Spleen (tissue), 11 donors: ENCODE results near the gene AHSA1. TPM values are rescaled to one million over a fixed set of nuclear protein-coding genes. Genes with fewer than 3 reads are reported as not detected.
A peak's percentile ranks its signal among the peaks of the same experiment; 100 is the strongest.

Experiments
- DNase-seq: peaks from one replicate; pipeline ENCODE4 v3.0.0-alpha.2; 2020
- H3K27ac ChIP-seq, 8 donors: fragments of 200-600 bp; sonication (generic) in 7 of 8; 1 replicate in 4 of 8; 2 replicates in 4 of 8; pipeline versions ENCODE4 v1.5.0 to v1.8.0; 2016 to 2021; ENCODE audit warnings: inconsistent platforms in 4 of 8, mild to moderate bottlenecking in 4 of 8, moderate library complexity in 1 of 8
- H3K27me3 ChIP-seq, 7 donors: fragments of 200-600 bp; sonication (generic) in 6 of 7; replicated peaks in 1 of 7; 1 replicate in 4 of 7; 2 replicates in 3 of 7; pipeline versions ENCODE4 v1.5.0 to v1.8.0; 2016 to 2021; ENCODE audit warnings: inconsistent platforms in 3 of 7, mild to moderate bottlenecking in 1 of 7
- H3K36me3 ChIP-seq, 6 donors: fragments of 200-600 bp; sonication (generic) in 5 of 6; 1 replicate in 4 of 6; 2 replicates in 2 of 6; pipeline versions ENCODE4 v1.5.0 to v1.8.0; 2016 to 2021; ENCODE audit warnings: inconsistent platforms in 2 of 6
- H3K4me1 ChIP-seq, 6 donors: fragments of 200-600 bp; sonication (generic) in 5 of 6; 1 replicate in 3 of 6; 2 replicates in 3 of 6; pipeline versions ENCODE4 v1.5.0 to v1.8.0; 2016 to 2021; ENCODE audit warnings: inconsistent platforms in 3 of 6
- H3K4me3 ChIP-seq, 8 donors: fragments of 200-600 bp; sonication (generic) in 7 of 8; 1 replicate in 4 of 8; 2 replicates in 4 of 8; pipeline versions ENCODE4 v1.5.0 to v1.8.0; 2016 to 2021; ENCODE audit warnings: inconsistent platforms in 4 of 8, mild to moderate bottlenecking in 4 of 8, moderate library complexity in 2 of 8
- H3K9me3 ChIP-seq, 8 donors: fragments of 200-600 bp; sonication (generic) in 7 of 8; 1 replicate in 4 of 8; 2 replicates in 4 of 8; pipeline versions ENCODE4 v1.5.0 to v1.8.0; 2016 to 2021; ENCODE audit warnings: inconsistent platforms in 4 of 8
- CTCF ChIP-seq, 11 experiments: fragments of 200-600 bp in 7 of 11; fragments of 450-650 bp in 4 of 11; sonication (generic) in 4 of 11; IDR thresholded peaks in 8 of 11; conservative IDR thresholded peaks in 3 of 11; 1 replicate in 7 of 11; 2 replicates in 4 of 11; pipeline versions ENCODE4 v1.4.0 to v1.8.0; 2016 to 2021; ENCODE audit warnings: antibody characterized with exemption in 11 of 11, inconsistent platforms in 4 of 11, mild to moderate bottlenecking in 1 of 11
- POLR2A ChIP-seq, 3 donors: fragments of 450-650 bp; IDR thresholded peaks; one replicate each; pipeline ENCODE4 v1.5.1; 2017; ENCODE audit warnings: antibody characterized with exemption in 3 of 3, mild to moderate bottlenecking in 1 of 3
- POLR2AphosphoS5 ChIP-seq, 3 donors: sonication (generic); formaldehyde crosslinking; IDR thresholded peaks; one replicate each; pipeline ENCODE4 v1.5.1; 2017; ENCODE audit warnings: antibody characterized with exemption in 3 of 3
- WGBS, 5 donors: extraction: QIAGEN DNeasy Blood & Tissue Kit in 3 of 5; methylation state at CpG; one replicate each; pipeline versions ENCODE4 v1.1.5 to v1.1.7; 2013 to 2018; 5-methylcytosine and 5-hydroxymethylcytosine counted together
- intact Hi-C: fragments of 100-400 bp; cut with DNase I; formaldehyde crosslinking; loops from one replicate; pipeline ENCODE4 v1.15.0; 2023; ENCODE audit warnings: low total_unique reads
- polyA plus RNA-seq, 3 donors: library from polyadenylated mRNA; stranded (reverse); fragments of 200-250 nt; gene quantifications; one replicate each; pipeline ENCODE4 v1.2.1, GENCODE V29; 2013
- total RNA-seq, 7 donors: library from RNA; depleted of rRNA in 3 of 7; stranded (reverse); fragments of >200 nt in 3 of 7; fragmentation: NEBNext Ultra II Directional in 4 of 7; extraction: Animal tissue kit (Norgen Biotek cat#: 25700) in 4 of 7; gene quantifications; one replicate each; pipeline versions ENCODE4 v1.1.0 to v1.2.1, GENCODE V29; 2016 to 2021
- donor health status: healthy with polysubstance abuse.
- donor health status: DM: no; HTN: no; CAD: no; lungs with moderate emphysema.
- donor health status: DM: no; HTN: no; CAD: no.
- donor health status: Bipolar disorder and iron deficiency.
- donor health status: healthy.
- donor health status: DM: no; HTN: no; CAD: no.
- donor health status: DM: yes; HTN: yes; CAD: no.

AHSA1 gene
- total and polyA plus RNA-seq, 10 donors: 41.5 to 126 (median 80.7) TPM

DNA sequence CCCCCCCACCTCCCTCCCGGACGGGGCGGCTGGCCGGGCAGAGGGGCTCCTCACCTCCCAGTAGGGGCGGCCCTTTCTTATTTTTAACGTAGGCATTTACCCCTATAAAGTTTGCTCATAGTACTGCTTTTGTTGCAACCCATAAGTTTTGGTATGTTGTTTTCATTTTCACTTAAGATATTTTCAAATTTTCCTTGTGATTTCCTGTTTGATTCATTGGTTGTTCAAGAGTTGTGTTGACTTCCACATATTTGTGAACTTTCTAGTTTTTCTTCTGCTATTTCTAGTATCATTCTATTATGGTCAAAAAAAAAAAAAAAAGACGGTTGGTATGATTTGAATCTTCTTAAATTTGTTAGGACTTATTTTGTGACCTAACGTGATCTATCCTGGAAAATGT is 41.1 kb upstream of the AHSA1 start:
- no peaks in the 10 kb centered on the region for H3K4me1 ChIP-seq
- no peak overlapping the region for H3K4me3 ChIP-seq
- DNase-seq: no peak
- intact Hi-C loops: no loop called here
- WGBS, 5 donors: 92 to 95% (median 95%) methylated on average over 6 to 8 of the region's 8 CpGs
- peaks cover 3 to 47% (median 36%) of the 10 kb centered on the region in 8 donors for H3K9me3 ChIP-seq
- H3K27me3 ChIP-seq: no peaks in the 10 kb centered on the region
- TF ChIP-seq CTCF (IDR thresholded peaks at IDR 0.05 in 8 of 11, conservative IDR thresholded peaks at IDR 0.05 in 3 of 11) (no peak), POLR2A (IDR thresholded peaks at IDR 0.05) (no peak), POLR2AphosphoS5 (IDR thresholded peaks at IDR 0.05) (no peak)
- H3K27ac ChIP-seq: peak overlapping the region in 1 of 8 donors; percentile 35
- H3K36me3 ChIP-seq: peaks cover 0 to 14% (median 1%) of the 10 kb centered on the region in 6 donors

GRCh38 chr14:77421201-77421600 is 36.7 kb upstream of the AHSA1 start:
- no peaks in the 10 kb centered on the region for H3K27me3 ChIP-seq

DNA sequence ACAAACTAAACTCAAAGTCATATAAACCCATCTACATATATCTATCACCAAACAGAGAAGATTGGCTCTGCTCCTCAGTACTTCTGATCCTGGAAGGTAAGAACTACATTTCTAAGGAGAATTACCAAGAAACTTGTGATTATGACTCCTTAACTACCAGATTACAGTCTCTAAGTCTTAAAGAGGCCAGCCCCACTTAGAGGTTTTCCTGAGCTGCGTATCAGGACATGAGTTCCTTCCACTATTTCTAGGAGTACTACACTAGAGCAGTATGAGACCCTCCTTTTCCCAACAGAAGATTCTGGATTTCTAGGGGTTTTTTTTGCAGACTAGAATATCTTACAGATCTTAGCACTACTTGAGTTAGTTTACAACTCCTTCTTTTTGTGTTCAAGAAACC is 34.5 kb upstream of the AHSA1 start, which contains the start of gene NOXRED1:
Gene NOXRED1 (minus strand): TSS at position 101 of the 400 bp plus-strand sequence. CDS start 634 bp downstream, outside the sequence.
- TF ChIP-seq POLR2A (IDR thresholded peaks at IDR 0.05): no peak
- TF ChIP-seq POLR2AphosphoS5 (IDR thresholded peaks at IDR 0.05): no peak
- TF ChIP-seq CTCF (IDR thresholded peaks at IDR 0.05 in 8 of 11, conservative IDR thresholded peaks at IDR 0.05 in 3 of 11): no peak
- Histone ChIP-seq H3K27ac (no peak within 1 kb of the TSS), H3K9me3 (peaks cover 3 to 30% (median 26%) of the 10 kb centered on the region in 8 donors), H3K4me3 (no peak within 1 kb of the TSS), H3K4me1 (no peaks in the 10 kb centered on the region), H3K36me3 (peaks cover 0 to 80% (median 63%) of the 10 kb centered on the region in 6 donors), H3K27me3 (no peaks in the 10 kb centered on the region)
- DNase-seq: no peak
- WGBS, 5 donors: 88 to 100% (median 95%) methylated on average over 1 of the region's 1 CpG
- intact Hi-C loops: no loop called here

More at GRCh38 chr14:77421201-77421600, 36.7 kb upstream of the AHSA1 start:
- no peak overlapping the region for H3K4me3 ChIP-seq
- H3K9me3 ChIP-seq: peaks cover 3 to 47% (median 36%) of the 10 kb centered on the region in 8 donors
- WGBS, 5 donors: 41 to 73% (median 44%) methylated on average over 2 of the region's 2 CpGs
- no peak for TF ChIP-seq POLR2A (IDR thresholded peaks at IDR 0.05)
- TF ChIP-seq CTCF (IDR thresholded peaks at IDR 0.05 in 8 of 11, conservative IDR thresholded peaks at IDR 0.05 in 3 of 11): no peak
- no peak for TF ChIP-seq POLR2AphosphoS5 (IDR thresholded peaks at IDR 0.05)
- H3K36me3 ChIP-seq: peaks cover 0 to 58% (median 41%) of the 10 kb centered on the region in 6 donors
- no peak for DNase-seq
- intact Hi-C loops: no loop called here
- H3K4me1 ChIP-seq: no peaks in the 10 kb centered on the region
- H3K27ac ChIP-seq: no peak overlapping the region

DNA sequence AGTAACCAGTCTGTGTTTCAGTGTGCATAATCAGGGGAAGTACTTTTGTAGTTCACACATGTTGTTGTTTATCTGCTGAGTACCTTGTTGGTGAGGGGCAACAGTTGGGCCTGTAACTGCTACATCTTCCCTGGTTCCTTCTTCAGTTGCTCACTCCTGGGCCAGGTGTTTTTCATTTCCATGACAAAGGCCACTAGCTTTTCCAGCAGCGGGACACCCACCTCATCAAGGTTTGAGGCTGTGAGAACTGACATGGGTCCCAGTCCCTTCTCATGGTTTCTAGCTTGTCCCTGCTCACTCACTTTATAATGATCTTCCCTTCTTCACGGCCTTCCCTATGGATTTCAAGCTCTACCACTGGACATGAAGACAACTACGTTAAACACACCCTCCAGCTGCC is 33.0 kb upstream of the AHSA1 start:
- Histone ChIP-seq H3K9me3 (peaks cover 0 to 16% (median 12%) of the 10 kb centered on the region in 8 donors), H3K36me3 (peaks cover 0 to 94% (median 78%) of the 10 kb centered on the region in 6 donors), H3K4me3 (no peak overlapping the region), H3K4me1 (no peaks in the 10 kb centered on the region), H3K27ac (no peak overlapping the region), H3K27me3 (no peaks in the 10 kb centered on the region)
- TF ChIP-seq POLR2AphosphoS5 (IDR thresholded peaks at IDR 0.05) (no peak), CTCF (IDR thresholded peaks at IDR 0.05 in 8 of 11, conservative IDR thresholded peaks at IDR 0.05 in 3 of 11) (no peak), POLR2A (IDR thresholded peaks at IDR 0.05) (no peak)
- no peak for DNase-seq
- intact Hi-C loops: no loop called here
- 95 to 99% (median 95%) methylated on average over 3 of the region's 3 CpGs for WGBS, 5 donors
